ENCODE results near the gene BCL2L12. TPM values are rescaled to one million over a fixed set of nuclear protein-coding genes. Genes with fewer than 3 reads are reported as not detected.
A peak's percentile ranks its signal among the peaks of the same experiment; 100 is the strongest.

BCL2L12 gene
- total RNA-seq, 1 donor from 2014 or later, result 14.7 TPM

- intact Hi-C loops (cut with DNase I), result loop anchor here (2.0 kb wide), 1 partner anchor 47 kb away; no protein-coding TSS in a partner anchor
- no peak for DNase-seq (ENCODE audit: extremely low spot score in 2 of 2)
- peaks cover 0 to 16% of the 10 kb centered on the region in 2 donors for H3K36me3 ChIP-seq
- no peaks in the 10 kb centered on the region for H3K9me3 ChIP-seq
- H3K4me1 ChIP-seq, result peaks cover 61% of the 10 kb centered on the region
- peak overlapping the region; percentile 100 for H3K27ac ChIP-seq
- H3K27me3 ChIP-seq, result no peaks in the 10 kb centered on the region
- TF ChIP-seq POLR2AphosphoS5 (IDR thresholded peaks at IDR 0.05; ENCODE audit: insufficient read depth in 1 of 2, low read depth in 1 of 2) (no peak), CTCF (IDR thresholded peaks at IDR 0.05) (no peak), POLR2A (IDR thresholded peaks at IDR 0.05) (peak in 1 of 2 donors; percentile 82)
- H3K4me3 ChIP-seq, result peak overlapping the region; percentile 78 to 99
Measured at GRCh38 chr19:49639401-49640112, 26.2 kb upstream of the BCL2L12 start.

DNA sequence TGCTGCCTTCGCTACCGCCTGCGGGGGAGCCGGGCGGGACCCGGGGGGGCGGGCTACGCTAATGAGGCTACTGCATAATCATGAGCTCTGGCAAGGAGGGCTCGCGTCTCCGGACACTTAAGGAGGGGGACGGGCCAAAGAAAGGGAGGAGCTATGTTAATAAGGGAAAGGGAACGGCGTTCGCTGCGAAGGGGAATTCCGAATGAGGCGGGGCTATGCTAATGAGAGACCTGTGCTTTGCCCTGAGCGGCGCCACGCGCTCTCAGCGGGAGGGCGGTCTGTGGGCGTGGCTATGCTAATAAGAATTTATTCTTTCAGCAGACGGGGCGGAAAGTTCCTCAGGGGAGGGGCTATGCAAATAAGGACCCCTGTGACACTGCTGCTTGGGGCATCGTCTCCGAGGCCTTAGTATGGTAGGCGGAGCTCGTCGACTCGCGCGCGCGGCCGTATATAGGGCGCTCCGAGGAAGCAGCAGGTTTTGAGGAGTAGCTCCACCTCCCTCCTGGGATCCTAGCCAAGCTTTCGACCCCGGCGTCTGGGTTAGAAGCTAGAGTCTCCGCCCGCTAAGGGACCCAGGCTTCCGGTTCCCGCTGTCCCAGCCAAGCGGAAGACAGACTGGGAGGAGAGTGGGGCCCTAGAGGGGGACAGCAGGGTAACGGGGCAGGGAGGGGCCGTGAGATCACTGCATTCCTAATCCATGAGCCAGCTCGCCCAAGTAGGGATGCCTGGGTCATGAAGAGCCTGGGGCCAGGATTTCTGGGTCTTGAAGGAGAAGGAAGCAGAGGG is 25.4 kb upstream of the BCL2L12 start, which contains the start of gene RRAS:
RRAS (minus strand) TSS at position 31 of the 786 bp plus-strand sequence. CDS start 45 bp downstream, outside the sequence.
- Histone ChIP-seq H3K27ac (peak within 1 kb of the TSS; percentile 100), H3K4me1 (peaks cover 69% of the 10 kb centered on the region), H3K4me3 (peak within 1 kb of the TSS; percentile 97 to 99), H3K9me3 (no peaks in the 10 kb centered on the region), H3K27me3 (no peaks in the 10 kb centered on the region), H3K36me3 (peaks cover 0 to 13% of the 10 kb centered on the region in 2 donors)
- DNase-seq (ENCODE audit: extremely low spot score in 2 of 2), result peak; percentile 99 to 100
- peak in 1 of 2 donors; percentile 88 for TF ChIP-seq POLR2A (IDR thresholded peaks at IDR 0.05)
- no peak for TF ChIP-seq CTCF (IDR thresholded peaks at IDR 0.05)
- TF ChIP-seq POLR2AphosphoS5 (IDR thresholded peaks at IDR 0.05; ENCODE audit: insufficient read depth in 1 of 2, low read depth in 1 of 2), result peak; percentile 97 to 98
- intact Hi-C loops (cut with DNase I), result no loop called here

GRCh38 chr19:49641688-49642491 is 23.8 kb upstream of the BCL2L12 start, which contains the start of gene SCAF1:
SCAF1 (plus strand) TSS chr19:49642209; CDS start chr19:49645027, 2,818 bp downstream.
- DNase-seq (ENCODE audit: extremely low spot score in 2 of 2), result peak; percentile 99 to 100
- TF ChIP-seq POLR2AphosphoS5 (IDR thresholded peaks at IDR 0.05; ENCODE audit: insufficient read depth in 1 of 2, low read depth in 1 of 2) (peak; percentile 99 to 100), CTCF (IDR thresholded peaks at IDR 0.05) (no peak), POLR2A (IDR thresholded peaks at IDR 0.05) (peak; percentile 91 to 96)
- peak within 1 kb of the TSS; percentile 100 for H3K27ac ChIP-seq
- no peaks in the 10 kb centered on the region for H3K9me3 ChIP-seq
- peaks cover 67% of the 10 kb centered on the region for H3K4me1 ChIP-seq
- H3K4me3 ChIP-seq, result peak within 1 kb of the TSS; percentile 97 to 99
- intact Hi-C loops (cut with DNase I), result no loop called here
- peaks cover 0 to 8% of the 10 kb centered on the region in 2 donors for H3K36me3 ChIP-seq
- no peaks in the 10 kb centered on the region for H3K27me3 ChIP-seq

- Histone ChIP-seq H3K36me3 (peaks cover 0 to 15% of the 10 kb centered on the region in 2 donors), H3K27ac (peak overlapping the region; percentile 100), H3K9me3 (no peaks in the 10 kb centered on the region), H3K4me3 (peak overlapping the region; percentile 97 to 99), H3K27me3 (no peaks in the 10 kb centered on the region), H3K4me1 (peaks cover 62% of the 10 kb centered on the region)
- intact Hi-C loops (cut with DNase I), result no loop called here
- peak in 1 of 2 donors; percentile 91 for DNase-seq (ENCODE audit: extremely low spot score in 2 of 2)
- TF ChIP-seq CTCF (IDR thresholded peaks at IDR 0.05) (no peak), POLR2A (IDR thresholded peaks at IDR 0.05) (no peak), POLR2AphosphoS5 (IDR thresholded peaks at IDR 0.05; ENCODE audit: insufficient read depth in 1 of 2, low read depth in 1 of 2) (no peak)
Measured at GRCh38 chr19:49642492-49643035, 23.2 kb upstream of the BCL2L12 start.

All from vagina (tissue), 2 donors.